Right kidney (tissue), 1 donor: ENCODE results near the gene RLN1.
"Not testable (repeated sequence)": the region's sequence is repeated elsewhere in the genome, so short reads cannot be mapped to it uniquely, and the experiment has no call there.

Experiments used
- DNase-seq: peaks from one replicate; pipeline ENCODE4 v3.0.0-alpha.2; 2016

RLN1 gene

GRCh38 chr9:5321601-5322000 is 18.1 kb downstream of the RLN1 start:
- not testable (repeated sequence) for DNase-seq

GRCh38 chr9:5321058-5321457 is 18.6 kb downstream of the RLN1 start:
- DNase-seq, result no peak

- not testable (repeated sequence) for DNase-seq
Measured at GRCh38 chr9:5316406-5316805, 23.3 kb downstream of the RLN1 start.

GRCh38 chr9:5315187-5315923 is 24.3 kb downstream of the RLN1 start:
- no peak for DNase-seq

- no peak for DNase-seq
Measured at GRCh38 chr9:5310851-5311250, 28.8 kb downstream of the RLN1 start.

GRCh38 chr9:5305741-5306140 is 33.9 kb downstream of the RLN1 start:
- no peak for DNase-seq

GRCh38 chr9:5303840-5304795 is 35.6 kb downstream of the RLN1 start, which contains the start of gene RLN2:
RLN2 (minus strand) TSS chr9:5304716; CDS start chr9:5304580, 136 bp downstream.
- DNase-seq, result peak; percentile 47

- DNase-seq, result no peak
Measured at GRCh38 chr9:5301544-5301943, 38.1 kb downstream of the RLN1 start.

- no peak for DNase-seq
Measured at GRCh38 chr9:5292141-5292540, 47.5 kb downstream of the RLN1 start.

GRCh38 chr9:5288591-5288990 is 51.1 kb downstream of the RLN1 start:
- DNase-seq, result no peak

- no peak for DNase-seq
Measured at GRCh38 chr9:5286262-5286661, 53.4 kb downstream of the RLN1 start.
